Activated CD4-positive, alpha-beta T cell treated with anti-CD3 and anti-CD28 coated beads for 36 hours (primary cell): Measurements from ENCODE around the gene MRPS26. TPM values are rescaled to one million over a fixed set of nuclear protein-coding genes. Genes with fewer than 3 reads are reported as not detected.
A peak's percentile ranks its signal among the peaks of the same experiment; 100 is the strongest.

Source experiments
- ATAC-seq: fragments of 200-7000 bp; cut with Tn5 transposase; one replicate; pipeline ENCODE4 v1.10.0; 2021; ENCODE audit warnings: mild to moderate bottlenecking, moderate library complexity
- CTCF ChIA-PET: fragments of 350-600 bp; sonication (Branson Sonifier 250); formaldehyde crosslinking; loops from one replicate; lab custom pipeline; 2021; ENCODE audit warnings: antibody characterized with exemption; lab: Charles Lee
- POLR2A ChIA-PET: fragments of 350-600 bp; sonication (Branson Sonifier 250); formaldehyde crosslinking; loops from one replicate; lab custom pipeline; 2021; ENCODE audit warnings: antibody characterized with exemption, inconsistent platforms; lab: Charles Lee
- DNase-seq: peaks from one replicate; pipeline ENCODE4 v3.0.0-alpha.2; 2020
- H3K27ac Mint-ChIP-seq: one replicate; pipeline ENCODE4 v1.8.0; 2021; ENCODE audit warnings: mixed read lengths
- H3K27me3 Mint-ChIP-seq: one replicate; pipeline ENCODE4 v1.8.0; 2021; ENCODE audit warnings: mixed read lengths
- H3K36me3 Mint-ChIP-seq: one replicate; pipeline ENCODE4 v1.8.0; 2021; ENCODE audit warnings: low read depth, mixed read lengths
- H3K4me1 Mint-ChIP-seq: one replicate; pipeline ENCODE4 v1.8.0; 2021; ENCODE audit warnings: mixed read lengths
- H3K4me3 Mint-ChIP-seq: one replicate; pipeline ENCODE4 v1.8.0; 2021; ENCODE audit warnings: mild to moderate bottlenecking, moderate library complexity, mixed read lengths
- H3K9me3 Mint-ChIP-seq: one replicate; pipeline ENCODE4 v1.8.0; 2021; ENCODE audit warnings: low read depth, mixed read lengths
- intact Hi-C, 2 experiments: fragments of 100-400 bp; cut with DNase I in 1 of 2; cut with micrococcal nuclease in 1 of 2; formaldehyde crosslinking; loops; one replicate each; pipeline versions ENCODE4 v1.14.2 to v1.15.1; 2022 to 2024; cut with DNase I, micrococcal nuclease
- total RNA-seq, 2 experiments: library from RNA; stranded (reverse); gene quantifications; one replicate each; pipeline ENCODE4 v1.2.3, GENCODE V29; 2021

The MRPS26 gene
- total RNA-seq, 2 experiments from 2014 or later: 107 to 153 TPM

DNA sequence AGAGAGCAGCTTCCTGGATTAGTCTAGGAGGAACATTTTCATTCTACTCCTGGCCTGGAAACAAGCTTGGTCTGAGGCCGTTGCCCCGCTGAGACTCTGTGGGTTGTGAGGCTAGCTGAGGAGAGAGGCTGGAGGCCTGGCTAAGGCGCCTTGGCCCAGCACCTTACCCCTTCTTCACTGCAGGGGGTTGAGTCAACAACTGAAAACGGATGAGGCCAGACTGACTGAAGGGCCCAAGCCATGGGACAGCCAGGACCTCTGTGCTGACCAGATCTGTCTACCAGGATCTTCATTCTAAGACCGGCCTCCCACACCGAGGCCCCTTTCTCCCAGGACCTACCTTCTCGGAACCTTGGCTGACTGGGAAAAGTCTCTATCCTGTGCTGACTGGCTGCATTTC, 42.2 kb downstream of the MRPS26 start:
- ChIA-PET POLR2A (no interaction called here), CTCF (interaction anchor here (0.5 to 1.3 kb wide), 5 partner anchors 10 to 104 kb away, joined by 3 to 7 read pairs (median 3); no protein-coding TSS in a partner anchor)
- Mint-ChIP-seq H3K27me3 (peaks cover 13% of the 10 kb centered on the region), H3K36me3 (no peaks in the 10 kb centered on the region), H3K4me1 (peaks cover 11% of the 10 kb centered on the region), H3K9me3 (no peaks in the 10 kb centered on the region), H3K4me3 (no peak overlapping the region), H3K27ac (no peak overlapping the region)
- intact Hi-C loops: no loop called here
- DNase-seq (no peak), ATAC-seq (no peak)

DNA sequence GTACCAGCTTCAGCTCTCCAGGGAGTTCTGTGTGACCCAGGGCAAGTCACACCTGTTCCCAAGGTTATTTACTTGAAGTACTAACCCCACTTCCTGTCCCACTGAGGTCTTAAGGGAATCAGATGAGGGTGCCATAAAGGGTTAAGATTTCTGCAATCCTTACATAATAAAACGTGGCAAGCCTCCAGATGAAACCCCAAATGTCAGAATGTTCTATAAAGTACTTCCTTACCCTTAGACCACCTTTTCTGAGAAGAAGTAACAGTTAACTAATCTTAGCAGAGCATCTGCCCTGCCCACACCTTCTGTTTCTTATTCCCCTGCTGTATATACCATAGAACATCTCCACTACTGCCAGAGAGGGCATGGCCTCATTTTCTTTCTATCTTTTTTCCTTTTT, 44.7 kb downstream of the MRPS26 start:
- H3K4me1 Mint-ChIP-seq: peaks cover 14% of the 10 kb centered on the region
- H3K27ac Mint-ChIP-seq: no peak overlapping the region
- ATAC-seq: no peak
- intact Hi-C loops: no loop called here
- no peak overlapping the region for H3K4me3 Mint-ChIP-seq
- peaks cover 6% of the 10 kb centered on the region for H3K27me3 Mint-ChIP-seq
- POLR2A ChIA-PET: no interaction called here
- CTCF ChIA-PET: interaction anchor here (1.2 kb wide), 1 partner anchor 9 kb away, joined by 4 read pairs; no protein-coding TSS in a partner anchor
- no peaks in the 10 kb centered on the region for H3K9me3 Mint-ChIP-seq
- DNase-seq: no peak
- no peaks in the 10 kb centered on the region for H3K36me3 Mint-ChIP-seq

DNA sequence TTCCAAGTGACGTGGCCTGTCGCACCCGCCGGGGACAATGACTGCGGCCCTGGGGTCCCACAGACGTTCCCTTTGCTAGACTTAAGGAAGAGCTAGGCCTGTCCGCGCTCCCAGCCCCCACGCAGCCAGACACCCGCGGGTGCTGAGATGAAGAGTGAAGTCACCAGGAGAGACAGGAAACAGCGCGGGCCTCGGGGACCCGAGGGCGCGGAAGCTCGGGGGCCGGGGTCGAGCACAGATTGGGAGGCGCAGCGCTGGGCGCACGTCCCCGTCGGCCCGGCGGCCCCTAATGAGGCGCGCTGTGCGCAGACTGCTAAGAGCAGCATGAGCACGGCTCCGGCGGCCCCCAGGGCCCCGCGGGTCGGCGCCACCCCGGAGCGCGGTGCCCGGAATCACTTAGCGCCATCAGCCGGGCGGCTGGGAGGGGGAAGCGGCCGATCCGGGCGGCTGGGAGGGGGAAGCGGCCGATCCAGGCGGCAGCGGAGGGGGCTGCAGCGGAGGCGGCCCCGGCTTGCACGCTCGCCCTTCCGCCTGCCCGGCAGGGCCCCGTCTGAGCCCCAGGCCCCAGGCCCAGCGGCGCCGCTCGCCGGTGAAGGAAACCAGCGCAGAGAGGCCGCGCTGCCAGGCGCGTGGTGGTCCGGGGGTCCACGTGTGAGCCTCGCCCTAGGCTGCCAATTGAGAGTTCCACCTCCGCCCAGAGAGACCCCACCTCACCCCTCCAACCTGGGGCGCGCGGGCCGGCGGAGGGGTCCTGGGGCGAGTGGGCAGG, 46.9 kb downstream of the MRPS26 start:
- Mint-ChIP-seq H3K9me3 (no peaks in the 10 kb centered on the region), H3K36me3 (no peaks in the 10 kb centered on the region), H3K4me1 (peaks cover 14% of the 10 kb centered on the region), H3K4me3 (peak overlapping the region; percentile 69), H3K27ac (peak overlapping the region; percentile 96), H3K27me3 (peaks cover 6% of the 10 kb centered on the region)
- POLR2A ChIA-PET: interaction anchor here (1.1 kb wide), 1 partner anchor 65 kb away, joined by 6 read pairs; no protein-coding TSS in a partner anchor
- intact Hi-C loops: no loop called here
- CTCF ChIA-PET: interaction anchor here (0.7 to 1.4 kb wide), 3 partner anchors 15 to 419 kb away, joined by 3 to 5 read pairs (median 3); no protein-coding TSS in a partner anchor
- ATAC-seq (peak; percentile 52), DNase-seq (peak; percentile 64)

DNA sequence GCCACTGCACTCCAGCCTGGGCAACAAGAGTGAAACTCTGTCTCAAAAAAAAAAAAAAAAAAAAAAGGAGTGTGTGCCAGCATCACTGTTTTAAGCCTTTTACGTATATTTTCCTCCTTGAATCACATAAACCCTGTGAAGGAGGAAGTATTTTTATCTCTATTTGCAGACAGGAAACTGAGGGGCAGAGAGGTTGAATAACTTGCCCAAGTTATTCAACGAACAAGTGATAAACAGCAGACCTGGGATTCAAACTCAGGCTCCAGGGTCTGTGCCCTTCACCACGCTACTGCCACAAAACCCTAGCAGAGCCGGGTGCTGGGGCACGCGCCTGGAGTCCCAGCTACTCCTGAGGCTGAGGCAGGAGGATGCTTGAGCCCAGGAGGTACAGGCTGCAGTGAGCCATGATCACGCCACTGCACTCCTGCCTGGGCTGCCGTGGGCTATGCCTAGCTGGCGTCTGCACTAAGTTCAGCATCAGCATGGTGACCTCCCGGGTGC, 48.1 kb downstream of the MRPS26 start:
- CTCF ChIA-PET: interaction anchor here (0.6 kb wide), 1 partner anchor 42 kb away, joined by 4 read pairs; no protein-coding TSS in a partner anchor
- peak; percentile 48 for ATAC-seq
- Mint-ChIP-seq H3K36me3 (no peaks in the 10 kb centered on the region), H3K4me1 (peaks cover 14% of the 10 kb centered on the region), H3K27me3 (peaks cover 6% of the 10 kb centered on the region), H3K4me3 (no peak overlapping the region), H3K27ac (peak overlapping the region; percentile 78), H3K9me3 (no peaks in the 10 kb centered on the region)
- peak; percentile 32 for DNase-seq
- POLR2A ChIA-PET: interaction anchor here (0.6 kb wide), 1 partner anchor 42 kb away, joined by 4 read pairs; no protein-coding TSS in a partner anchor
- intact Hi-C loops: no loop called here

DNA sequence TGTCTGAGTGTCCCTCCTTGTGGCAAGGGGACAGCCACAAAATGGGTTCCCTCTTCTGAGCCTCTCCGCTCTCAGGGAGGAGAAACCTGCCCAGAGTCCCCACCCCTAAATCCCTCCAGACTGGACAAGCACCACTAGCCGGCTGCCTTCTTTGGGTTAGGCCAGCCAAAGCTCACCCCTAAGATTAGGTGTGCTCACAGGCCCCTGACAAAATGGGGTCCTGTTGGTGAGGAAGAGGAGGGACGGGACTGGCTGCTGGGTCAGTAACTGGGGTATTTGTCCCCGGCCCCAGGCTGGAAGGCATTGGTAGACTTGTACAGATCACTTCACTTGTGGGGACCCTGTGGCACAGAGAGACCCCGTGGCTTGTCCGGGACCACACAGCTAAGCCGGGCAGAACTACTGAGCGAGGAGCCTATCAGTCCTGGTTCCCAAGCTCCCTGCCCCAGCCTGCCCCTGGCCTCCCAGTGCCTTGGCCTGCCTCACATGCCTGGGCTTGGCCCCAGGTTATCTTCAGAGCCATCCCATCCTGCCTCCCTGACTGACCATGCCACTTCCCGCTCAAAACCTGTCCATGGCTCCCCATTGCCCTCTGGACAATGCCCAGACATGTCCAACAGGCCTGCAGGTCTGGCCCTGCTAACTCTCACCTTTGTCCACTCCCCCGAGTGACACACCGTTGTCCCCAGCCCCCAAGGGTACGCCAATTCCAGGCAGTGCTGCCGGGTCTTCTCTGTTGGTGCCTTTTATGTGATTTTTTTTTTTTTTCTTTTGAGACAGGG, 49.2 kb downstream of the MRPS26 start:
- CTCF ChIA-PET: interaction anchor here (0.6 to 1.6 kb wide), 2 partner anchors 26 to 1121 kb away, joined by 3 to 5 read pairs; no protein-coding TSS in a partner anchor

More for the DNA sequence above, 49.2 kb downstream of the MRPS26 start:
- intact Hi-C loops: no loop called here
- no peaks in the 10 kb centered on the region for H3K9me3 Mint-ChIP-seq
- peaks cover 14% of the 10 kb centered on the region for H3K4me1 Mint-ChIP-seq
- ATAC-seq (no peak), DNase-seq (no peak)
- H3K4me3 Mint-ChIP-seq: no peak overlapping the region
- H3K36me3 Mint-ChIP-seq: no peaks in the 10 kb centered on the region
- peaks cover 6% of the 10 kb centered on the region for H3K27me3 Mint-ChIP-seq
- no peak overlapping the region for H3K27ac Mint-ChIP-seq
- POLR2A ChIA-PET: interaction anchor here (0.6 kb wide), 1 partner anchor 1119 kb away, joined by 6 read pairs; no protein-coding TSS in a partner anchor

Other genes starting within 250 kb of the MRPS26 start
- gene CPXM1, start 245.4 kb upstream of the MRPS26 start, total RNA-seq: 1 to 10 TPM; 2.7 to 2.9 TPM
- not detected for gene C20orf141, start 231.1 kb upstream of the MRPS26 start, total RNA-seq
- not detected for gene TMEM239, start 229.7 kb upstream of the MRPS26 start, total RNA-seq
- gene PCED1A, start 205.4 kb upstream of the MRPS26 start, total RNA-seq: 10 to 100 TPM; 29.4 to 35.3 TPM
- gene VPS16, start 205.3 kb upstream of the MRPS26 start, total RNA-seq: 10 to 100 TPM; 32.3 to 47.6 TPM
- 10 to 100 TPM; 58.5 to 86.3 TPM for gene PTPRA, start 172.6 kb upstream of the MRPS26 start, total RNA-seq
- gene GNRH2, start 2.4 kb upstream of the MRPS26 start, total RNA-seq: 1 to 10 TPM; 8.0 to 8.3 TPM
- under 1 TPM in 1 of 2 experiments, not detected in 1; 0.40 TPM for gene OXT, start 25.6 kb downstream of the MRPS26 start, total RNA-seq
- not detected for gene AVP, start 38.7 kb downstream of the MRPS26 start, total RNA-seq
- gene FASTKD5, start 113.8 kb downstream of the MRPS26 start, total RNA-seq: 10 to 100 TPM; 22.6 TPM
- gene UBOX5, start 113.8 kb downstream of the MRPS26 start, total RNA-seq: 1 to 10 TPM; 4.9 to 5.5 TPM
- under 1 TPM; 0.87 to 0.88 TPM for gene LZTS3, start 127.5 kb downstream of the MRPS26 start, total RNA-seq
- gene DDRGK1, start 158.6 kb downstream of the MRPS26 start, total RNA-seq: 10 to 100 TPM; 49.3 to 52.2 TPM
- 10 to 100 TPM; 32.7 to 67.5 TPM for gene ITPA, start 163.4 kb downstream of the MRPS26 start, total RNA-seq
- under 1 TPM; 0.60 to 0.66 TPM for gene SLC4A11, start 193.1 kb downstream of the MRPS26 start, total RNA-seq